ENCODE results near the gene DPYD. TPM values are rescaled to one million over a fixed set of nuclear protein-coding genes. Genes with fewer than 3 reads are reported as not detected.

Gene DPYD
- total and polyA plus RNA-seq, 9 of the 15 experiments (the other 6 are each of a cell fraction or from before 2014, with no cell fraction given) = 0.03 to 0.25 (median 0.08) TPM; not detected in 2

- no peaks in the 10 kb centered on the region for H3K36me3 ChIP-seq (ENCODE audit: control insufficient read depth, insufficient read depth, low read length)
- CTCF ChIA-PET (ENCODE audit: low intra/inter-chr PET ratio) = no interaction called here
- H3K4me2 ChIP-seq (ENCODE audit: insufficient read depth, low read length) = no peak overlapping the region
- no peaks in the 10 kb centered on the region for H3K27me3 ChIP-seq (ENCODE audit: control insufficient read depth in 2 of 2, insufficient read depth in 2 of 2, low read length in 2 of 2)
- H3K4me3 ChIP-seq = no peak overlapping the region
- in situ Hi-C loops (cut with MboI) = no loop called here
- ATAC-seq = no peak
- 0 out of 2 replicates have a peak, but pooled peaks cover 2% of the 10 kb centered on the region for H3K9me3 ChIP-seq (replicated peaks; ENCODE audit: control insufficient read depth, insufficient read depth, low read depth, low read length)
- H4K20me1 ChIP-seq (replicated peaks; ENCODE audit: control insufficient read depth, insufficient read depth, low read length) = no peaks in the 10 kb centered on the region
- no peak overlapping the region for H3K27ac ChIP-seq (ENCODE audit: extremely low read depth, low read depth, low read length)
- BruUV-seq (replicated peaks) = no TSS peak
- H2AFZ ChIP-seq (ENCODE audit: low read depth, low read length) = no peak overlapping the region
- FAIRE-seq = no peak
- no peak for DNase-seq (ENCODE audit: extremely low read depth in 1 of 4, low spot score in 3 of 4)
- intact Hi-C loops (cut with micrococcal nuclease) = no loop called here
- H3K79me2 ChIP-seq (ENCODE audit: control insufficient read depth, insufficient read depth, low read length) = no peaks in the 10 kb centered on the region
- POLR2A ChIA-PET = no interaction called here
- WGBS (ENCODE audit: insufficient coverage, low coverage, missing lambda C conversion rate) = 3% methylated on average over 2 of the region's 2 CpGs
- H3K4me1 ChIP-seq (replicated peaks in 1 of 2; ENCODE audit: control insufficient read depth in 2 of 2, insufficient read depth in 2 of 2, low read length in 2 of 2) = no peaks in the 10 kb centered on the region
- H3K9ac ChIP-seq (ENCODE audit: insufficient read depth in 1 of 2, low read depth in 2 of 2, low read length in 2 of 2) = no peak overlapping the region
- H3K9me1 ChIP-seq (ENCODE audit: control insufficient read depth, insufficient read depth, low read length) = no peaks in the 10 kb centered on the region
- TF ChIP-seq ZBTB43 (CRISPR knock-in tag; IDR thresholded peaks at IDR 0.05) (no peak), ZNF586 (CRISPR knock-in tag; conservative IDR thresholded peaks at IDR 0.05) (no peak), SUPT5H (IDR thresholded peaks at IDR 0.05) (no peak), CHD4 (IDR thresholded peaks at IDR 0.05; ENCODE audit: insufficient read depth, insufficient replicate concordance, low read depth, low read length, poor library complexity, severe bottlenecking) (no peak), ZKSCAN1 (IDR thresholded peaks at IDR 0.05; ENCODE audit: low read depth, low read length) (no peak), KLF10 (CRISPR knock-in tag; IDR thresholded peaks at IDR 0.05) (no peak), NCOR1 (IDR thresholded peaks at IDR 0.05) (no peak), NFATC3 (IDR thresholded peaks at IDR 0.05) (no peak), RERE (CRISPR knock-in tag; IDR thresholded peaks at IDR 0.05; ENCODE audit: borderline replicate concordance) (no peak), RHOXF2B (CRISPR knock-in tag; conservative IDR thresholded peaks at IDR 0.05) (no peak), ZBTB33 (CRISPR knock-in tag; IDR thresholded peaks at IDR 0.05) (no peak), ZNF76 (CRISPR knock-in tag; IDR thresholded peaks at IDR 0.05; ENCODE audit: borderline replicate concordance) (no peak), NR3C1 (CRISPR knock-in tag; IDR thresholded peaks at IDR 0.05) (no peak), U2AF1 (optimal IDR thresholded peaks at IDR 0.05; ENCODE audit: low read depth, low read length) (no peak)
Measured at GRCh38 chr1:97489834-97490233, 431.0 kb downstream of the DPYD start.
